Measurements from ENCODE around the gene CABP5.

GRCh38 chr19:48051335-48052033, 7.6 kb upstream of the CABP5 start:
- TF ChIP-seq, protein P1, sequence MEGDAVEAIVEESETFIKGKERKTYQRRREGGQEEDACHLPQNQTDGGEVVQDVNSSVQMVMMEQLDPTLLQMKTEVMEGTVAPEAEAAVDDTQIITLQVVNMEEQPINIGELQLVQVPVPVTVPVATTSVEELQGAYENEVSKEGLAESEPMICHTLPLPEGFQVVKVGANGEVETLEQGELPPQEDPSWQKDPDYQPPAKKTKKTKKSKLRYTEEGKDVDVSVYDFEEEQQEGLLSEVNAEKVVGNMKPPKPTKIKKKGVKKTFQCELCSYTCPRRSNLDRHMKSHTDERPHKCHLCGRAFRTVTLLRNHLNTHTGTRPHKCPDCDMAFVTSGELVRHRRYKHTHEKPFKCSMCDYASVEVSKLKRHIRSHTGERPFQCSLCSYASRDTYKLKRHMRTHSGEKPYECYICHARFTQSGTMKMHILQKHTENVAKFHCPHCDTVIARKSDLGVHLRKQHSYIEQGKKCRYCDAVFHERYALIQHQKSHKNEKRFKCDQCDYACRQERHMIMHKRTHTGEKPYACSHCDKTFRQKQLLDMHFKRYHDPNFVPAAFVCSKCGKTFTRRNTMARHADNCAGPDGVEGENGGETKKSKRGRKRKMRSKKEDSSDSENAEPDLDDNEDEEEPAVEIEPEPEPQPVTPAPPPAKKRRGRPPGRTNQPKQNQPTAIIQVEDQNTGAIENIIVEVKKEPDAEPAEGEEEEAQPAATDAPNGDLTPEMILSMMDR (IDR thresholded peaks at IDR 0.05), result no peak
- TF ChIP-seq POLR2A (IDR thresholded peaks at IDR 0.05), result no peak
